GM13977 (cell line): ENCODE data around the gene DAND5.

ENCODE experiments used
- DNase-seq: peaks from one replicate; pipeline ENCODE4 v3.0.0; 2012; ENCODE audit warnings: low spot score
- CTCF ChIP-seq: IDR thresholded peaks from 2 replicates; pipeline ENCODE4 v1.5.1; 2012; ENCODE audit warnings: mild to moderate bottlenecking, control low read depth; ENCODE audit not compliant: insufficient read depth; ENCODE audit errors: extremely low read depth, missing control alignments
- in situ Hi-C: fragments of 300-500 bp; cut with MboI; formaldehyde crosslinking; loops from one replicate; pipeline ENCODE4 v1.12.0; 2022; ENCODE audit warnings: low sequenced_read_pairs, low pct_unique_long_range_greater_than_20kb, mixed read lengths, inconsistent platforms; ENCODE audit not compliant: unreplicated experiment

The DAND5 gene

GRCh38 chr19:12969292-12969988, at the start of gene DAND5:
DAND5 (plus strand) TSS chr19:12969576; CDS start chr19:12969661, 85 bp downstream.
- in situ Hi-C loops = no loop called here
- no peak for TF ChIP-seq CTCF
- DNase-seq = no peak

- TF ChIP-seq CTCF = no peak
- in situ Hi-C loops = no loop called here
- no peak for DNase-seq
These were observed 48.3 kb upstream of the DAND5 start for GRCh38 chr19:12921047-12921446.

- in situ Hi-C loops = no loop called here
- TF ChIP-seq CTCF = no peak
These were observed 46.4 kb upstream of the DAND5 start for GRCh38 chr19:12922959-12923358.

GRCh38 chr19:12924621-12925310, 44.6 kb upstream of the DAND5 start:
- in situ Hi-C loops = no loop called here
- TF ChIP-seq CTCF = no peak
- DNase-seq = no peak

More at GRCh38 chr19:12922959-12923358, 46.4 kb upstream of the DAND5 start:
- DNase-seq = no peak

GRCh38 chr19:12930002-12930645, 39.3 kb upstream of the DAND5 start:
- in situ Hi-C loops = no loop called here
- no peak for TF ChIP-seq CTCF

GRCh38 chr19:12932392-12933286, 36.7 kb upstream of the DAND5 start:
- no peak for DNase-seq
- in situ Hi-C loops = no loop called here
- TF ChIP-seq CTCF = no peak

More at GRCh38 chr19:12930002-12930645, 39.3 kb upstream of the DAND5 start:
- no peak for DNase-seq
